ENCODE results near the gene ZMAT3.
"Not testable (repeated sequence)": the region's sequence is repeated elsewhere in the genome, so short reads cannot be mapped to it uniquely, and the experiment has no call there.

Gene ZMAT3

GRCh38 chr3:179069762-179070390 lies 1.7 kb downstream of the ZMAT3 start:
- peak overlapping the region; percentile 89 for H3K4me3 ChIP-seq (ENCODE audit: low read length)
- peak; percentile 68 for DNase-seq (ENCODE audit: low read depth)
- TF ChIP-seq CTCF (conservative IDR thresholded peaks at IDR 0.05; ENCODE audit: low read length) = no peak

DNA sequence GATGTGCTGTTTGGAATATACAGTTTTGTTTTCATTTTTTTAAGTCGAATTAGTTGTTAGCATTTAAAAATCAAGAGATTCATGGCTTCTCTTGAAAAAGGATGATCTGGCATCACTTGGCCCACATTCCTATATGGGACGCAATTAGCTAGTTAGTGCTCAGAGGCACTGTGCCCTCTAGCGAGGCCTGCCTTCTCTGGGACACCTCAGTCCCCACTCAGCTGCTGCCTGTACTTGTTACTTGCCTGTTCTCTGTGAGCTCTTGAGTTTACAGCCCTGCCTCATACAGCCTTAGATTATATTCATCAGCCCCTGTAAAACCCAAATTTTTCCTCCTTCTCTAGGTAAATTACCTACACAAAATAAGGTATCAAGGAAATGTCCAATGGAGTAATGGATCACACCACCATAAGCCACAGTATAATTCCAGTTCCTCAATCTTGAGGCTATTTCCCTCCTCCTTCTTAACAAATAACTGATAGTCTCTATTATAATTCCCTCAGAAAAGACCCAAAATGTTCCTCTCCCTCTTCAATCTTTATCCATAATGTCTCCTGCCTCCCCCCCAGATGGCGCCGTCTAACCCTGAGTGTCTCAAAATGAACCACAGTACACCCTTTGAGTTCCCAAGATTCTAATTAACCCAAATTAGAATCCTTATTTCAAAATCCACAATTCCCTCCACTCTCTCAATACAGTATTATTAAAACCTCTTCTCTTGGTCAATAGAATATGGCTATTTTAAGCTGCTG lies 2.7 kb downstream of the ZMAT3 start:
- peak; percentile 64 for DNase-seq (ENCODE audit: low read depth)
- TF ChIP-seq CTCF (conservative IDR thresholded peaks at IDR 0.05; ENCODE audit: low read length) = peak; percentile 65
- peak overlapping the region; percentile 89 for H3K4me3 ChIP-seq (ENCODE audit: low read length)

- DNase-seq (ENCODE audit: low read depth) = no peak
- no peak overlapping the region for H3K4me3 ChIP-seq (ENCODE audit: low read length)
- no peak for TF ChIP-seq CTCF (conservative IDR thresholded peaks at IDR 0.05; ENCODE audit: low read length)
Measured at GRCh38 chr3:179067839-179068238, 3.8 kb downstream of the ZMAT3 start.

- H3K4me3 ChIP-seq (ENCODE audit: low read length) = no peak overlapping the region
- DNase-seq (ENCODE audit: low read depth) = no peak
- no peak for TF ChIP-seq CTCF (conservative IDR thresholded peaks at IDR 0.05; ENCODE audit: low read length)
Measured at GRCh38 chr3:179067291-179067690, 4.3 kb downstream of the ZMAT3 start.

GRCh38 chr3:179063945-179064560 lies 7.6 kb downstream of the ZMAT3 start:
- TF ChIP-seq CTCF (conservative IDR thresholded peaks at IDR 0.05; ENCODE audit: low read length) = no peak
- H3K4me3 ChIP-seq (ENCODE audit: low read length) = no peak overlapping the region
- no peak for DNase-seq (ENCODE audit: low read depth)

DNA sequence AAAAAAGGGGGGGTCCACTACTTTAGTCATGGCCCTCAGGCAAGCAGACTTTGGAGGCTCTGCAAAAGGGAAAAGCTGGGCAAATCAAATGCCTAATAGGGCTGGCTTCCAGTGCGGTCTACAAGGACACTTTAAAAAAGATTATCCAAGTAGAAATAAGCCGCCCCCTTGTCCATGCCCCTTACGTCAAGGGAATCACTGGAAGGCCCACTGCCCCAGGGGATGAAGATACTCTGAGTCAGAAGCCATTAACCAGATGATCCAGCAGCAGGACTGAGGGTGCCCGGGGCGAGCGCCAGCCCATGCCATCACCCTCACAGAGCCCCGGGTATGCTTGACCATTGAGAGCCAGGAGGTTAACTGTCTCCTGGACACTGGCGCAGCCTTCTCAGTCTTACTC lies 15.3 kb downstream of the ZMAT3 start:
- no peak for DNase-seq (ENCODE audit: low read depth)
- no peak for TF ChIP-seq CTCF (conservative IDR thresholded peaks at IDR 0.05; ENCODE audit: low read length)
- no peak overlapping the region for H3K4me3 ChIP-seq (ENCODE audit: low read length)

DNA sequence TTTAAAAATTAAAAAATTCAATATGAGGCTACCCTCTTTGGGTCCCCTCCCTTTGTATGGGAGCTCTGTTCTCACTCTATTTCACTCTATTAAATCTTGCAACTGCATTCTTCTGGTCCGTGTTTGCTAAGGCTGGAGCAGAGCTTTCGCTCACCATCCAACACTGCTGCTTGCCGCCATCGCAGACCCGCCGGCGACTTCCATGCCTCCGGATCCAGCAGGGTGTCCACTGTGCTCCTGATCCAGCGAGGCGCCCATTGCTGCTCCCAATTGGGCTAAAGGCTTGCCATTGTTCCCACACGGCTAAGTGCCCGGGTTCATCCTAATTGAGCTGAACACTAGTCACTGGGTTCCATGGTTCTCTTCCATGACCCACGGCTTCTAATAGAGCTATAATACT lies 17.0 kb downstream of the ZMAT3 start:
- not testable (repeated sequence) for DNase-seq (ENCODE audit: low read depth); H3K4me3 ChIP-seq (ENCODE audit: low read length)

Data from AG10803 (cell line).